Tibial nerve (tissue), 4 donors: ENCODE results near the gene PRDM5. TPM values are rescaled to one million over a fixed set of nuclear protein-coding genes. Genes with fewer than 3 reads are reported as not detected.

ENCODE experiments used
- DNase-seq, 2 donors: peaks; one replicate each; pipeline ENCODE4 v3.0.0-alpha.2; 2019; ENCODE audit warnings: low spot score in 2 of 2
- H3K27ac ChIP-seq, 4 donors: fragments of 200-600 bp; sonication (generic) in 3 of 4; one replicate each; pipeline ENCODE4 v1.5.1; 2017 to 2019; ENCODE audit warnings: mild to moderate bottlenecking in 1 of 4
- H3K27me3 ChIP-seq, 2 donors: fragments of 200-600 bp; sonication (generic) in 1 of 2; one replicate each; pipeline versions ENCODE4 v1.5.1 to v1.6.0; 2017 to 2019
- H3K36me3 ChIP-seq, 3 donors: fragments of 200-600 bp; sonication (generic); one replicate each; pipeline ENCODE4 v1.5.1; 2018 to 2019
- H3K4me1 ChIP-seq, 4 donors: fragments of 200-600 bp; sonication (generic) in 3 of 4; one replicate each; pipeline ENCODE4 v1.5.1; 2017 to 2019
- H3K4me3 ChIP-seq, 4 donors: fragments of 200-600 bp; sonication (generic) in 3 of 4; one replicate each; pipeline ENCODE4 v1.5.1; 2017 to 2019; ENCODE audit warnings: mild to moderate bottlenecking in 1 of 4, moderate library complexity in 1 of 4
- H3K9me3 ChIP-seq, 4 donors: fragments of 200-600 bp; sonication (generic) in 3 of 4; one replicate each; pipeline ENCODE4 v1.5.1; 2017 to 2019
- EP300 ChIP-seq, 2 donors: sonication (generic); formaldehyde crosslinking; IDR thresholded peaks; one replicate each; pipeline ENCODE4 v1.6.1; 2017; ENCODE audit warnings: antibody characterized with exemption in 2 of 2, mild to moderate bottlenecking in 1 of 2
- POLR2A ChIP-seq, 2 donors: fragments of 450-650 bp; IDR thresholded peaks; one replicate each; pipeline ENCODE4 v1.6.1; 2017; ENCODE audit warnings: antibody characterized with exemption in 2 of 2, mild to moderate bottlenecking in 2 of 2, moderate library complexity in 2 of 2
- WGBS, 2 donors: methylation state at CpG; one replicate each; pipeline ENCODE4 v1.1.5; 2018; 5-methylcytosine and 5-hydroxymethylcytosine counted together
- total RNA-seq, 4 donors: library from RNA; depleted of rRNA; stranded (reverse); fragments of >200 nt; gene quantifications; one replicate each; pipeline ENCODE4 v1.1.0, GENCODE V29; 2016
- TF ChIP-seq, protein P1 (sequence below), 5 experiments: fragments of 200-600 bp in 3 of 5; fragments of 450-650 bp in 2 of 5; sonication (generic) in 3 of 5; IDR thresholded peaks; one replicate each; pipeline ENCODE4 v1.5.1; 2016 to 2019; ENCODE audit warnings: antibody characterized with exemption in 5 of 5, mild to moderate bottlenecking in 3 of 5, moderate library complexity in 2 of 5

PRDM5 gene
- total RNA-seq, 4 donors from 2014 or later: 18.9 to 46.3 (median 31.1) TPM

DNA sequence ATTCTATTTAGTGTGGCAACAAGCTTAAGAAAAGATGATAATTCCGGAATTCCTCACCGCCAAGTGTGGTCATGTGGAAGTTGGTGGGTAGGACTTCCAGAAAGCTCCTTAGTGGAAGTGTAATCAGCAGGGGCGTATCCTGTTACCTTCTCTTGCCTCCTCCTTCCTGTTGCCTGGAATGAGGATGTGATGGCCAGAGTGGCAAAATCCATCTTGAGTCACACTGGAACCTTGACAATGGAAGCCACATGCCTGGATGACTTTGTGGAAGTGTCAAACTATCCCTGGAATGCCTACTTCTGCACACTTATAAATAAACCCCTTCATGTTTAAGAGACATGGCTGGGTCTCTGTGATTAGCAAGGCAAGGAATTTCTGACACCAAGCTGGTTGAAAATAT is 191.0 kb downstream of the PRDM5 start:
- Histone ChIP-seq H3K4me1 (no peaks in the 10 kb centered on the region), H3K36me3 (peaks cover 0 to 9% (median 0%) of the 10 kb centered on the region in 3 donors), H3K4me3 (no peak overlapping the region), H3K9me3 (no peaks in the 10 kb centered on the region), H3K27me3 (no peaks in the 10 kb centered on the region), H3K27ac (no peak overlapping the region)
- TF ChIP-seq, protein P1, sequence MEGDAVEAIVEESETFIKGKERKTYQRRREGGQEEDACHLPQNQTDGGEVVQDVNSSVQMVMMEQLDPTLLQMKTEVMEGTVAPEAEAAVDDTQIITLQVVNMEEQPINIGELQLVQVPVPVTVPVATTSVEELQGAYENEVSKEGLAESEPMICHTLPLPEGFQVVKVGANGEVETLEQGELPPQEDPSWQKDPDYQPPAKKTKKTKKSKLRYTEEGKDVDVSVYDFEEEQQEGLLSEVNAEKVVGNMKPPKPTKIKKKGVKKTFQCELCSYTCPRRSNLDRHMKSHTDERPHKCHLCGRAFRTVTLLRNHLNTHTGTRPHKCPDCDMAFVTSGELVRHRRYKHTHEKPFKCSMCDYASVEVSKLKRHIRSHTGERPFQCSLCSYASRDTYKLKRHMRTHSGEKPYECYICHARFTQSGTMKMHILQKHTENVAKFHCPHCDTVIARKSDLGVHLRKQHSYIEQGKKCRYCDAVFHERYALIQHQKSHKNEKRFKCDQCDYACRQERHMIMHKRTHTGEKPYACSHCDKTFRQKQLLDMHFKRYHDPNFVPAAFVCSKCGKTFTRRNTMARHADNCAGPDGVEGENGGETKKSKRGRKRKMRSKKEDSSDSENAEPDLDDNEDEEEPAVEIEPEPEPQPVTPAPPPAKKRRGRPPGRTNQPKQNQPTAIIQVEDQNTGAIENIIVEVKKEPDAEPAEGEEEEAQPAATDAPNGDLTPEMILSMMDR (IDR thresholded peaks at IDR 0.05): no peak
- TF ChIP-seq POLR2A (IDR thresholded peaks at IDR 0.05) (no peak), EP300 (IDR thresholded peaks at IDR 0.05) (no peak)
- no peak for DNase-seq
- 96 to 97% methylated on average over 3 of the region's 3 CpGs for WGBS, 2 donors

DNA sequence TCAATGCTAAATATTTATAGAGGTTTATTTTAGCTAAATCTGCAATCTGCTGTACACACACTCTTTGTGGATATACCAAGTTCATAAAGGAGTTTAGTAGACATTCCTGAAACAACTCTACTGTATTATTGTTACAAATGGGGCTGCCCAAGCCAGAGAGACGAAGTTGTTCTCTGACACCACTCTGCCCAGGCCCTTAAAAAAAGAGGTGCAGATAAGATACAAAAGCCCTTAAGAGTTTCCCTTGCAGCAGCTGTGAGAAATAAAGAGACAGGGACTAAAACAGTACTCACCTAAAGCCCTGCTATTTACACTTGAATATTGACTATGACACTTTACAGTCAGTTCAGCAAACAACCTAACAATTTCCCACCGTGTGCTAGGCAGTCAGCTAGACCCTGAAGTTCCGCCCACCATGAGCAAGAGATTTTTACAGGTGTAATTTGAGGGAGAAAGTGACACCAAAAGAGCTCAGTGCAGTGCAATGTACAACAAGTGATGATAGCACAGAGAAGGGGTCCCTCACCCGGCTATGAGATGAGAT is 191.7 kb downstream of the PRDM5 start:
- Histone ChIP-seq H3K9me3 (no peaks in the 10 kb centered on the region), H3K36me3 (peaks cover 0 to 9% (median 0%) of the 10 kb centered on the region in 3 donors), H3K4me3 (no peak overlapping the region), H3K4me1 (no peaks in the 10 kb centered on the region), H3K27ac (no peak overlapping the region), H3K27me3 (no peaks in the 10 kb centered on the region)
- WGBS, 2 donors: 79 to 85% methylated on average over 4 of the region's 4 CpGs
- no peak for DNase-seq
- TF ChIP-seq EP300 (IDR thresholded peaks at IDR 0.05) (no peak), POLR2A (IDR thresholded peaks at IDR 0.05) (no peak)
- TF ChIP-seq, protein P1 (IDR thresholded peaks at IDR 0.05): no peak

DNA sequence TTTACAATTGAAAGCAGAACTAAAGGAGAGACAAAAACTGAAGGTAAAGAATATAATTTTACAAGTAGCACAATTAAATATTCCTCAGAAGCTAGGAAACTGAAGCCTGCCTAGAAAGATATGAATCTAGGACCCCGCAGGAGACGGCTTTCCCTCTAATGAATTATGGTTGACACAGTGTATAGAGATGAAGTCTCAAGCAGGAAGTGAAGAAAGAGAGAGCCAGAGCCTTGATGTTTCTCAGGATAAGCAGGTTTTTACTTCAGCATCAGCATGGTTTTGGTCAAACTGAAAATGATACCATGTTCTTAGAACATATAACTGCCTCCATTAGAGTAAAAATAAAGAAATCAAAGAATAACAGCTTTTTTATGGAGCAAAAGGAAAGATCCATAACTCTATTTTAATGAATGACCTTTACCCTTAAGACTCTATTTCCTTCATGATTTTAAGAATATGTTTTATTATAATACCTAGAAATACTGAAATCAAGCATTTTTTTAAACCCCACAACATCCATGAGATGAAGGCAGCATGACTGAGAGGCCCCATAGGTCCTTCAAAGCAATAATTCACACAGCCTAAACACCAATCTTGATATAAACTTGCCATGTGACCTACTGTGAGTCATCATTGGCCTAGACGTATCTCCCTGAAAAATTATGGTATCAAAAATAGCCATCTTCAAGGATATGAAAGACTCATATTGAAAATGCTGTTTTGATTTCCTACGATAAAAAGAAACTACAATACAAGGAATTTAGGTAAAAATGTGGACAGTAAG is 193.4 kb downstream of the PRDM5 start:
- Histone ChIP-seq H3K9me3 (no peaks in the 10 kb centered on the region), H3K4me1 (no peaks in the 10 kb centered on the region), H3K36me3 (peaks cover 0 to 9% (median 0%) of the 10 kb centered on the region in 3 donors), H3K4me3 (no peak overlapping the region), H3K27me3 (no peaks in the 10 kb centered on the region), H3K27ac (no peak overlapping the region)
- DNase-seq: no peak
- TF ChIP-seq, protein P1 (IDR thresholded peaks at IDR 0.05): no peak
- TF ChIP-seq EP300 (IDR thresholded peaks at IDR 0.05) (no peak), POLR2A (IDR thresholded peaks at IDR 0.05) (no peak)
- WGBS, 2 donors: 84% methylated on average over 4 of the region's 4 CpGs

GRCh38 chr4:120725639-120726580 is 196.6 kb downstream of the PRDM5 start:
- Histone ChIP-seq H3K4me3 (no peak overlapping the region), H3K4me1 (no peaks in the 10 kb centered on the region), H3K36me3 (peaks cover 0 to 2% (median 0%) of the 10 kb centered on the region in 3 donors), H3K27me3 (no peaks in the 10 kb centered on the region), H3K27ac (no peak overlapping the region), H3K9me3 (no peaks in the 10 kb centered on the region)
- TF ChIP-seq, protein P1 (IDR thresholded peaks at IDR 0.05): no peak
- no peak for TF ChIP-seq POLR2A (IDR thresholded peaks at IDR 0.05)
- no peak for TF ChIP-seq EP300 (IDR thresholded peaks at IDR 0.05)
- 76 to 77% methylated on average over 6 of the region's 6 CpGs for WGBS, 2 donors
- DNase-seq: no peak
